Right ventricle myocardium superior (tissue), 1 donor: ENCODE results near the gene TXNDC11. TPM values are rescaled to one million over a fixed set of nuclear protein-coding genes. Genes with fewer than 3 reads are reported as not detected.

ENCODE experiments used
- ATAC-seq: fragments of 200-7000 bp; cut with Tn5 transposase; one replicate; pipeline ENCODE4 v1.9.1; 2020; ENCODE audit warnings: mild to moderate bottlenecking; ENCODE audit not compliant: poor library complexity
- DNase-seq: peaks from one replicate; pipeline ENCODE4 v3.0.0-alpha.2; 2020
- intact Hi-C: fragments of 100-400 bp; cut with DNase I; formaldehyde crosslinking; loops from one replicate; pipeline ENCODE4 v1.11.2; 2022
- total RNA-seq: library from RNA; stranded (reverse); fragmentation: NEBNext Ultra II Directional; extraction: Animal tissue kit (Norgen Biotek cat#: 25700); gene quantifications from one replicate; pipeline ENCODE4 v1.2.1, GENCODE V29; 2021
- donor health status: DM: no; HTN: yes; CAD: no; lungs with severe emphysema.

The TXNDC11 gene
- total RNA-seq, 1 donor from 2014 or later: 18.6 TPM

GRCh38 chr16:11700264-11701029 lies 42.2 kb downstream of the TXNDC11 start:
- no peak for DNase-seq
- intact Hi-C loops: no loop called here

DNA sequence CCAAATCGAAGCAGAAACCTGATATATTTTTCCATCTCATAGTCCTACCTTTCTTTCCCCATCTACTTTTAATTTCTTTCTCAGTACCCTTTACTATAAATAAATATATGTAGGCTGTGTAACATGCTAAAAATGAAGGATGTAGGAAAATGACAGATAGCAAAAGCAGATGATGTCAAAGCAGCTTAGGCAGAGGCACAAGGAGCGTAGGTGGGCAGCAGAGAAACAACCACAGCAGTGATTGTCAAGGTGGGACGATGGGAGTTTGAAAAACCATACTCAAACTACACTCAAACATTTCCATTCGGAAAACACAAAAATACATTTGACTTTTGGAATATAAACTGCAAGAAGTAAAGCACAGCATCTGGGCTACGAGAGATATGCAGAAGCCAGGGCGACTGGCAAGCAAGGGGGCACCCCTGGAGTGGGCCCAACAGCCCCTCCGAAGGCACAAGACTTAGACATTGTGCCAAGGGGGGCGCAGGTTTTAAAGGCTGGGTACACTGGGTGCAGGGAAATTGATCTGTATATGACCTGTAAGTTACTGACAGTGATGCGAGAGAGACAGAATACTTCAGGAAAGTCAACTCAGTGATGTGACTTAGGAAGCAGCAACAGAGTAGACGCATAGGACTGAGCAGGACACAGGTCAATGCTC lies 43.3 kb downstream of the TXNDC11 start:
- intact Hi-C loops: no loop called here
- no peak for ATAC-seq
- no peak for DNase-seq

More at GRCh38 chr16:11700264-11701029, 42.2 kb downstream of the TXNDC11 start:
- no peak for ATAC-seq

DNA sequence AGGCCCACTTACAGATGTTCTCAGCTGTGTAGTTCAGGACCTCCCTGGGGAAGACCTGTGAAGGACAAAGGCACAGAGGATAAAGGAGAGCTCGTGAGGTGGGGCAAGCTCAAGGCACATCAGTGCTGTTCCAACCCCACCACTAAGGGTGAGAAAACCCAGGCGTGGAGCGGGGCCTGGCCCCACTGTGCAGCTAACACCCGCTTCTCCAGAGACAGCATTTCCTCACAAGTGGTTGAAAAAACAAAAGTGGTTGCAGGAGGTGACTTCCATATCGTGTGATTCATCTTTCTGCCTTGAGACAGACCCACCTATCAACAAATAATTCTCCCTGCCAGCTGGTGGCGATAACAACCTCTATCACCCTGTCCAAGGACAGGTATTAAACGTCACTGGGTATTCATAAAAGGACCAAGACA lies 44.4 kb downstream of the TXNDC11 start:
- ATAC-seq: peak; percentile 29
- intact Hi-C loops: no loop called here
- DNase-seq: no peak

DNA sequence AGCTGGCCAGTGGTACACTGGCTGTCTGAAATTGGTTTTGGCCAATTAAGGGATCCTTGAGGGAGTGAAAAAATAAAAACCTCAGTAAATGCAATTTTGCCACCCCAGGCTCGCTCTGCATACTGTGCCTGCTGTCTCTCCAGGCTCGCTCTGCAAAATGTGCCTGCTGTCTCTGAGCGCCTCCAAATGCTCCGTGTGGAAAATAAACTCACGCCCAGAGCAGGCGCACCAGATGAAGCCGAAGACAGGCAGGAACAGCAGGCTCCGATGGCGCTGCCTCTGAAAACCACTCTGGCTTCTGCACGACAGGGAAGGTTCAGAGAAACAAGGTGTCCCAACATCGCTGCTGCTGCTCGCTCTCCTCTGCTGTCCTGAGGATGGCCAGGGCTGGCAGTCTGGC lies 45.3 kb downstream of the TXNDC11 start:
- intact Hi-C loops: no loop called here
- no peak for DNase-seq
- no peak for ATAC-seq

DNA sequence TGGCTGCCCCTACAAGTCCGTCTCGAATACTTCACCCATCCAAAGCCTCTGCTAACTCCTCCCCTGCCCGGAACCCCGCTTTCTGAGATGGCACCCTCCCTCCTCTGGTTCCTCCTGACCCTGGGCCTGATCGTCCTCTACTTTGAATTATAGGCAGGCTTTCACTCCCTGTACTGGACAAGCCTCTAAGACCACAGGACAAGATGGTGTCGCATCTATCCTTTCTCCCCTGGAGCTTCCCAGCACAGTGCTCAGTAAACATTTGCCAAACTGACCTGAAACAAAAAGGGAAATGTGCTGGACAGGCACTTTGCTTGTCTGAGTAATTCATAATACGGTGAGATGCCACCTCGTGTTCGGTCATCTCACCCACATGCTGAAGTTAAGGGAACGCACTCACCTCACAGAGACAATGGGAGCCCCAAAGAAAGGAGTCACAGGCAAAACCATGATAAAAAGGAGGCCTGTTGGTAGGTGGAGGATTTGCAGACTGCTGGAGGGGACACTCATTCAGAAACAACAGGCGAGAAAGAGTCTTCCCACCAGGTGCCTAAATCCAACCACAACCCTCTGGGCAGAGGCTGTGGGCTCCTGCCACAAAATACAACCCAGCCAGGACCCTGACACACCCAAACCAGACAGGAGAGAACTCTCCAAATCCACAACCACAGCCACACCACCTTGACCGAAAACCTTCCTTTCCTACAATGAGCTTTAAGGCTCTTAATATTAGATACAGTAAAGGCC lies 46.2 kb downstream of the TXNDC11 start:
- intact Hi-C loops: no loop called here
- no peak for DNase-seq
- no peak for ATAC-seq

DNA sequence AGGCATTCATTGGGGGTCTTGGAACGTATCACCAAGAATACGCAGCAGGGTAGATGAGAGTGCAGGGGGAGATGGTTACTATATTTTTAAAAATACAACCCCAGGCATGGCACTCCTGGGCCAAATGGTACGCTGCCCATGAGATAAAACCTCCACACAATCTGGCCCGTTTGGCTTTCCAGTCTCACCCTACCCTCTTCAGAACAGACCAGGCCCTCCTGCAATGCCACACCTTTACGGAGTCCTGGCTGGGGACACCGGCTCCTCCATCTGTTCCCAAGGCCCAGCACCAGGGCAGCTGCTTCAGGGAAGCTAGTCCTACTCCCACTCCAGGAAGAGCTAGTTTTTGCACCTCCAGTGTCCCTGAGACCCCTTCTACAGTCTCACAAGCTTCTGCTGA lies 50.0 kb downstream of the TXNDC11 start:
- no peak for DNase-seq
- intact Hi-C loops: no loop called here
- ATAC-seq: no peak

DNA sequence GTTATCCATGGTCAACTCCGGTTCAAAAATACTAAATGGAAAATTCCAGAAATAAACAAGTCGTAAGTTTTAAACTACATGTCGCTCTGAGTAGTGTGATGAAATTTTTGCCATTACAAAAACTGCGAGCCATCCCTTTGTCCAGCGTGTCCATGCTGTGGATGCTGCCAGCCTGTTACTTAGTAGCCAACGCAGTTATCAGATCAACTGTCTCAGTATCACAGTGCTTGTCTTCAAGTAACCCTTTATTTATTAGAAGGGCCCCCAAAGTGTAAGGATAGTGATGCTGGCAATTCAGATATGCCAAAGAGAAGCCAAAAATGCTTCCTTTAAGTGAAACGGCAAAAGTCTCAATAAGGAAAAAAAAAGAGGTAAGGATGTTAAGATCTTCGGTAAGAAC lies 50.5 kb downstream of the TXNDC11 start:
- intact Hi-C loops: no loop called here
- ATAC-seq (no peak), DNase-seq (no peak)

DNA sequence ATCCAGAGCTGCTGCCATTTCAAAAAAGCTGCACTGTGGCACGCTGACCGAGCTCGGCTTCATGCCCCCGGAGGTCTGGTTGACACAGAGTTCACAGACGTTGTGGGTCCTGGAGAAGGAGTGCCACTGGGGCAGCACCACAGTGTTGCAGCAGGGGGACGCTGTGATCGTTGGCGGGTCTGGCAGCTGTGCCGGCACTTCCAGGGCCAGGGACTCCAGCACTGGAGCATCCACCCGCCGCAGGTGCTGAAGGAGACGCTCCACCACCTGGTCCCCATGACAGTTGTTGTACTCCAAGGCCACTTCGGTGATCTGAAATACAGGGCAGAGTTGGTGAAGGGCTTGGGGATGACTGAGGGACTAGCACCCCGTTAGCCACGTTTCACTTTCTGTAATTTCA lies 50.9 kb downstream of the TXNDC11 start:
- intact Hi-C loops: no loop called here
- DNase-seq (no peak), ATAC-seq (no peak)

DNA sequence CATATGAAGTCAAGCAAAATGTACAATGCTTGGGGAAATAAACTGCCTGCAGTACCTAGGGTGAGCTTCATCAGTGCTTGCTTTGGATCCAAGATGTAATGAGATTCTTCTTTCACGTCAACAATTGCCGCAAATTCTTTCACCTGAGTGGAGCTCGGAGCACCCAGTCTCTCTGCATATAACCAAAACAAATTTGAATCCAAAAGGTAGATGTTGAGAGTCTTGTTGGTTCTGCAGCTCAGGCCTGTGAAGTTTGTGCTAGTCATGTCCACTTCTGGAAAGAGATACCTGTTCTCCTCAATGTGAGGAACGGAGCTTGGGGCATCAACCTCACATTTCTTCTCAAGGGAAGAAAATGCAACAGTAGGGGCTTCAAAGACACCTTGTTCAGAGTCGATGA lies 51.4 kb downstream of the TXNDC11 start:
- DNase-seq (no peak), ATAC-seq (no peak)
- intact Hi-C loops: no loop called here

DNA sequence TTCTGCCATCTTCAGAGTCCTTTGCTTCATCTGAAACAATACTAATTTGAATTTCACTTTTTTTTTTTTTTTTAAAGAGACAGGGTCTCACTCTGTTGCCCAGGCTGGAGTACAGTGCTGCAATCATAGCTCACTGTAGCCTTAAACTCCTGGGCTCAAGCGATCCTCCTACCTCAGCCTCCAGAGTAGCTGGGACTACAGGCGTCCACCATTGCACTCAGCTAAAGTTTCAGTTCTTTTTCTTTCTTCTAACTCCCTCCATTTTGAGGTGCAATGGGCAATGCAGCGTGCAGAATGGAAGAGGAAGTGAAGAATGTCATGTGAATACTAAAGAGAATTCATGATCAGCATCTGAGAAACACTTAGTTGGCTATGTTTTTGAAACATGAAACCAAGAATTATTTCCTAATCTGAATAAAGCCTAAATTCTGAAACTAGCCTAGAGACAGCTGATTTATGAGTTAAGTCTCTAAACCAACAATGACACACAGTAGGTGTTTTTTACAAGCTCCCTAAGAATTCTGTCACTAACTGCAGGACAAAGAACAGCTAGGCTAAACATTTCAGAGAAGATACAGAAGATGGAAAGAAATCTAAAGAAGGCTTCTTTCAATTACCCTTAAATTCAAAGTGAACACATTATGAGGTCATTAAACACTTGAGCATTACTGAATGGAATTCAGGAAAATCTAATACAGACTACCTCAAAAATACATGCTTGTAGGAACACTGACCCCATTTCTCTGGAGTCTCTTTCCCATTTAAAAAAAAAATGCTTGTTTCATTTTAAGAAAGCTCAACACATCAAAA lies 53.4 kb downstream of the TXNDC11 start:
- ATAC-seq: peak; percentile 32
- no peak for DNase-seq
- intact Hi-C loops: no loop called here

DNA sequence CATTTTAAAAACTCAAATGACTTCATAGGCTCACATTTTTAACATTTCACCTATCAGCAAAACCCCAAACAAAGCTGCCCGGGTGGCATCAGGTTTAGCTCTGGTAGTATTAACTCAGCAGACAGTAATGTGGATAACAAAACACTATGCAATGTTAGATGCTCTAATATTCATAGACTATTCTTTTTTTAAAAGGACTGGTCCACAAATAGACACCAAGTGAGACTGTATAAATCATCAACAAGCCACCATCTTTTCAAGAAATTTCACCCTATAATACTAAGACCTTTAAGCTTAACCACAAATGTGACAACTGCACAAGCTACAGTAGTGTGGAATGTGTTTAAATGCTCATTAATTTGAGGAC lies 54.2 kb downstream of the TXNDC11 start:
- ATAC-seq: no peak
- intact Hi-C loops: no loop called here
- DNase-seq: no peak

DNA sequence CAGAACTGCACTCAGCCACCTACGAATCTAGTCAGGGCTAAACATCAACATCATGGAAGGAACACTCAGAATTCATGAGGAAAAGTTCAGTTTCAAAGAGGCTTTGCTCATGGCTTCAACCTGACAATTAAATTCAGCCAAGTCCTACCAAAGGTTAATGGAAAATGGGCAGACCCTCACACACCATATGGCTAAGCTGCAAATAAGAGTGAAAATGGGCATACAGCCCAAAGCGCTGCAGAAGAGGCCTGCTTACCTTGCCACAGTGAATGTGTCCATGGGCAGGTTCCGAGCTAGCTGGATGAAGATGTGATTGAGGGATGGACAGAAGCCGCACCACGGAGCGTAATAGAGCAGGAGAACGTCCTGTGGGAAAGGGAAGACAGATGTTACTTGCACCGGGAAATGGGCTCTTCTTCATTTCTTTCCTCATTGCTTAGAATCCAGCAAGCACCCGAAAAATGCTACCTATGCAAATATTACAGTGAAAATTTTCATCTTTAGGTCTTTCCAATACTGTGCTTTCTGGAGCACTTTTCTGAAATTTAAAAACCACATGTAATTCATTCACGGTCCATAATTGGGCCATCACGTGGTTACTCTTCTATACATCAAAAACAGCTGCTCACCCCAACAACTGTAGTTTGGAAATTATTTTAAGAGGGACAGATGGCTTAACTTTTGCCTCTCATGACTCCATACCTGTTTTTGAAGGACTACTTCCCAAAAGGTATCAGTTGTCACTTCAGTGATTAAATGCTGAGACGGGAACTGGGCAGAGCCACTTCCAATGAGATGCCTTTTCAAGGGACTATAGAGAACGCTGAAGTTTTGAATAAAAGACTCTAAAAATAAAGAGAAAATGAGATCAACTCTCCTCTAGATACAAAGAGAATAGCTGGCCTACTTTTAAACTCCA lies 54.8 kb downstream of the TXNDC11 start:
- intact Hi-C loops: no loop called here
- no peak for DNase-seq
- no peak for ATAC-seq

DNA sequence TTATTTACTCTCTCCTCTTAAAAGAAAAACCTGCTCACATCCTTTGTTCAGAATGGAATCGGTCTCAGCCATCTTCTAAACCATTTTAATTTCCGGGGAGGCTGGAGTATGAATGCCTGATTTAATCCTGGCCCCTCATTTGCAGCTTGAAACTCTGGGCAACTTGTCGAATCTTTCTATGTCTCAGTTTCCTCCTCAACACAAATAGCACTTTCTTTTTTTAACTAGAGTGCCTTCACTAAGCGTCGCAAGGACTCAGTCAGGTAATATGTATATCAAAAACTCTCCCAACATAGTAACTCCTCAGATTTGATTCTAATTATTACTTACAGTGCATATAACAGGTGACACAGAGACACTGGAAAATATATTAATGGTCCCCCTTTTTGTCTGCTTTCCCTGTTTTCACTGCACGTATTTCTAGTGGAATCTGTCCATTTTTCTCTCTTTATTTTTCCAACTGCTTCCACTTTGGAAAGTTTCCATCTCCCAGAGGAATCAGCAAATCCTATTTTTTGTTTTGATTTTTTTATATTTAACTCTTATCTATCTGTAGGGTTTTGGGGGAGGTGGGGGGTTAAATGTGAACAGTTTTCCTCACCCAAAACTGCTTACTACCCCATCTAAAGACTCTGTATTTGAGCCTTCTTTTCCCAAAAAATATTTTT lies 55.8 kb downstream of the TXNDC11 start:
- ATAC-seq (no peak), DNase-seq (no peak)
- intact Hi-C loops: no loop called here

GRCh38 chr16:11685844-11686618 lies 56.6 kb downstream of the TXNDC11 start:
- intact Hi-C loops: no loop called here
- ATAC-seq (no peak), DNase-seq (no peak)

DNA sequence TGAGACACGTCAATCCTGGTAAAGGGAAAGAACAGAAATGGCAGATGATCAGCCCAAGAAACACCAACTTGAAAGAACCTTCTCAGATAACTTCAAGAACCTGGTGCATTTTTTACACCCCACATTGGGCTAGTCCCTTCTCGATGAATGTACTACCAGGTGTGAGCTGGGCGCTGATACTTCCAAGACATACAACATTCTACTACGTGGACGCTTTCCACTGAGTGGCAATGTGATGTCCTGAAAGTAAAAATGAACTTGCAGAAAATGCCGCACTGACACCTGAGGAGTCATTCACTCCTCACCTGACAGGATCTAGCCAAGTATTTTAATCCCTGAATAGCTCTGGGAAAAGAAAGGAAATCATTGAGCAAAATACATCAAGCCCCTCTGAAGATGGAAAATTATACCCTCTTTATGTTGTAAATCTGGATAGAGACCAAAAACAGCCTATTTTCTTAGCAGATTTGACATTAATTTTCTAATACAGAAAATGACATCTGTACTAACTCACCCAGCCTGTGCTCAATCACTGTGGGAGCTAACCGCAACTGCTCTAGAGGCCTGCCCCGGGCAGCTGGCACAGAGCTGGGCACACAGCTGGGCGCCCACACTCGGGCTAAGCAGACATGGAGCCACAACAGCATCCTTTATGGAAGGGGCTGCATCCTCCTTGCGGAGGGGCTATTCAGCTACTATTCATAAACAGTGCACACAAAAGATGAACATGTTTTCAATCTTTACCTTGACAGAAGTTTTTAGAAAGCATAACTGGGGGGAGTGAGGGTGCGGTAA lies 58.2 kb downstream of the TXNDC11 start:
- no peak for DNase-seq
- intact Hi-C loops: no loop called here
- ATAC-seq: no peak

DNA sequence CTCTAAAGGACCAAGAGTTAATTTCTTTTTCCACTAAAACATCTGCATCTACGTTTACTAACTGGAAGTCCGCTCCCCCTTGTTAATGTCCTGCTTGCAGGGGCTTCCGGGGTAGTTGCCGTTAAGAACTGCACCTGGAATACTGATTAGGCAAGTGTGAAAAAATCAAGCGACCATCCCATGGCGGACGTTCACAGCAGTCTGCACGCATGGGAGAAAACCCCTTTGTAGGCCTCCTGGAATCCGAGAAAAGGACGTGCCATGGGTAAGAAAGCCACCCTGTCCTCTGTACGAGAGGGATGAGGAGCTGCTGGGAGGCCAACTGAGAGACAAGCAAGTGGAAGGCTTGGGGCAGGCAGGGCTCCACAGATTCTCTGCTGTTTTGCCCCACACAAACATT lies 59.5 kb downstream of the TXNDC11 start:
- intact Hi-C loops: no loop called here

More for the DNA sequence above, 59.5 kb downstream of the TXNDC11 start:
- DNase-seq: no peak
- ATAC-seq: no peak
